AG04450 (cell line): ENCODE data around the gene TP53AIP1. TPM values are rescaled to one million over a fixed set of nuclear protein-coding genes. Genes with fewer than 3 reads are reported as not detected.

Source experiments
- CTCF ChIA-PET: fragments of 300-600, 350-600 bp; formaldehyde crosslinking; extraction: SDS; loops from one replicate; lab custom pipeline; 2022; ENCODE audit warnings: antibody characterized with exemption, inconsistent platforms; lab: Charles Lee
- POLR2A ChIA-PET: fragments of 350-600 bp; formaldehyde crosslinking; extraction: SDS; loops from one replicate; lab custom pipeline; 2021; ENCODE audit warnings: antibody characterized with exemption, inconsistent platforms; lab: Yijun Ruan, JAX
- DNase-seq: peaks from one replicate; pipeline ENCODE4 v3.0.0-alpha.2; 2011; ENCODE audit warnings: low read depth, low spot score
- H3K27ac ChIP-seq: one replicate; pipeline ENCODE4 v1.5.1; 2012; ENCODE audit warnings: low read depth, low read length, control low read depth
- H3K27me3 ChIP-seq: one replicate; pipeline ENCODE4 v1.6.0; 2012; ENCODE audit warnings: low read length; ENCODE audit not compliant: control insufficient read depth, insufficient read depth
- H3K4me3 ChIP-seq: 2 replicates; pipeline ENCODE4 v1.5.1; 2011; ENCODE audit warnings: mild to moderate bottlenecking, low read depth, low read length, control low read depth
- H3K9me3 ChIP-seq: 2 replicates; pipeline ENCODE4 v1.5.1; 2012; ENCODE audit warnings: low read length; ENCODE audit not compliant: control insufficient read depth, insufficient read depth
- polyA plus RNA-seq: library from polyadenylated mRNA; depleted of rRNA; stranded (reverse); fragments of >200 nt; gene quantifications from 2 replicates; pipeline ENCODE4 v1.2.3, GENCODE V29; 2011
- TF ChIP-seq, protein P1 (sequence below): IDR thresholded peaks from 2 replicates; pipeline ENCODE4 v1.5.1; 2011; ENCODE audit warnings: low read depth, low read length, control low read depth, inconsistent platforms

Gene TP53AIP1
- polyA plus RNA-seq, 1 experiment, result not detected

DNA sequence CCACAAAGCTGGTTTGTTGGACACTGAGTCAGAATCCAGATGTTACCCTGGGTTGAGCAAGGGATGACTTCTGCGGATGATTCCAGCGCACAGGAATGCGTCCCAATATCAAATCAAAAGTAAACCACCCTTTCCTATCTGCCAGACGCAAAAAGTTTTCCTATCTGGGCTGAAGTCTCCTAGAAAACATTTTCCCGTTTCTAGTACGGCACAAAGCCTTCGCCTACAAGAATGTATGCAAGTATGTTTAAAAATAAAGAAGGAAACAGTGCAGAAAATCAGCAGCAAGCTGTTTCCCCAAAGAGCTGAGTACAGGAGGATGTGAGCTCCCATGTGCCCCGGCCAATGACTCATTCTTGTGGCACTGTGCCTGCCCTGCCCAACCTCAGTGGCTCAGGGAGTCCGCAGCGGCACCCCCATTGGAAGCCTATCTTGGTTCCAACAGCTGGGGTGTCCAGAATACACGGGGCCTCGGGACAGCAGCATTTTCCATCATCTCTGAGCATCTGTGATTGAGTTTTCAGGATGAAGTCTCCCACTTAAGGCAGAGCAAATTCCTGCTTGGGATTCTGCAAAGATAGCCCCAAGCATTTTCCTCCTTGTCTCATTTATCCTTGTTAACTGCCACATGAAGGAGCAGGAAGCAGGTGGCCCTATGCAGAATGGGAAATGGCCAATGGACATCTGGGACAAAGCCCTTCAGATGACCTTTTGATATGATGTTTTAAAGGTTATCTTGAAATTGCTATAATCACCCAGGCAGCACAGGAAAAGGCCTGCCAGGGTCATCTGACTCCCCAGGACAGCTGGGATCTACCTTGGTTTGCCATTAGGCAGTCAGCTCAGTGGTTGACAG, 34.1 kb downstream of the TP53AIP1 start:
- POLR2A ChIA-PET, result no interaction called here
- Histone ChIP-seq H3K27ac (peak overlapping the region; percentile 31), H3K4me3 (no peak overlapping the region), H3K9me3 (peaks cover 8% of the 10 kb centered on the region; the same call in 1 of the 2 replicates), H3K27me3 (peaks cover 9% of the 10 kb centered on the region)
- TF ChIP-seq, protein P1, sequence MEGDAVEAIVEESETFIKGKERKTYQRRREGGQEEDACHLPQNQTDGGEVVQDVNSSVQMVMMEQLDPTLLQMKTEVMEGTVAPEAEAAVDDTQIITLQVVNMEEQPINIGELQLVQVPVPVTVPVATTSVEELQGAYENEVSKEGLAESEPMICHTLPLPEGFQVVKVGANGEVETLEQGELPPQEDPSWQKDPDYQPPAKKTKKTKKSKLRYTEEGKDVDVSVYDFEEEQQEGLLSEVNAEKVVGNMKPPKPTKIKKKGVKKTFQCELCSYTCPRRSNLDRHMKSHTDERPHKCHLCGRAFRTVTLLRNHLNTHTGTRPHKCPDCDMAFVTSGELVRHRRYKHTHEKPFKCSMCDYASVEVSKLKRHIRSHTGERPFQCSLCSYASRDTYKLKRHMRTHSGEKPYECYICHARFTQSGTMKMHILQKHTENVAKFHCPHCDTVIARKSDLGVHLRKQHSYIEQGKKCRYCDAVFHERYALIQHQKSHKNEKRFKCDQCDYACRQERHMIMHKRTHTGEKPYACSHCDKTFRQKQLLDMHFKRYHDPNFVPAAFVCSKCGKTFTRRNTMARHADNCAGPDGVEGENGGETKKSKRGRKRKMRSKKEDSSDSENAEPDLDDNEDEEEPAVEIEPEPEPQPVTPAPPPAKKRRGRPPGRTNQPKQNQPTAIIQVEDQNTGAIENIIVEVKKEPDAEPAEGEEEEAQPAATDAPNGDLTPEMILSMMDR, result no peak
- peak; percentile 26 for DNase-seq
- CTCF ChIA-PET, result interaction anchor here (0.6 to 3.7 kb wide), 5 partner anchors 13 to 48 kb away, joined by 3 to 36 read pairs (median 4); no protein-coding TSS in a partner anchor

DNA sequence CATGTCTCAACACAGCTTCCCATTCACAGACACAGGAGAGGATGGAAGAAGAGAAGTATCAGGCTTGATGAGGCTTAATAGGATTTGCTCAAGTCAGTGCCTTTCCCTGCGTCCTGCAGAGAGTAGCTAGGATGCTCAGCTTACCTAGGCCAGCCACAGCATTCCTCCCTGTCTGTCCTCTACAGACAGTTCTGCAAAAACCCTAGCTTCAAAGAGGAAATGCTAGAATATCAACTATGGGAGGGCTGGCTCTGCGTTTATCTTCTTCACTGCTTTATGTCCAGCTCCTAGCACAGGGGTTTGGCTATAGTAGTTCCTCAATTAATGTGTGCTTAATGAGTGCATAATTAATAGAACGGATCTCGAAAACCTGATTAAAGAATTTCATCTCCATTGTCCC, 35.1 kb downstream of the TP53AIP1 start:
- POLR2A ChIA-PET, result no interaction called here
- CTCF ChIA-PET, result interaction anchor here (0.5 to 4.3 kb wide), 7 partner anchors 15 to 337 kb away, joined by 3 to 36 read pairs (median 4); no protein-coding TSS in a partner anchor

DNA sequence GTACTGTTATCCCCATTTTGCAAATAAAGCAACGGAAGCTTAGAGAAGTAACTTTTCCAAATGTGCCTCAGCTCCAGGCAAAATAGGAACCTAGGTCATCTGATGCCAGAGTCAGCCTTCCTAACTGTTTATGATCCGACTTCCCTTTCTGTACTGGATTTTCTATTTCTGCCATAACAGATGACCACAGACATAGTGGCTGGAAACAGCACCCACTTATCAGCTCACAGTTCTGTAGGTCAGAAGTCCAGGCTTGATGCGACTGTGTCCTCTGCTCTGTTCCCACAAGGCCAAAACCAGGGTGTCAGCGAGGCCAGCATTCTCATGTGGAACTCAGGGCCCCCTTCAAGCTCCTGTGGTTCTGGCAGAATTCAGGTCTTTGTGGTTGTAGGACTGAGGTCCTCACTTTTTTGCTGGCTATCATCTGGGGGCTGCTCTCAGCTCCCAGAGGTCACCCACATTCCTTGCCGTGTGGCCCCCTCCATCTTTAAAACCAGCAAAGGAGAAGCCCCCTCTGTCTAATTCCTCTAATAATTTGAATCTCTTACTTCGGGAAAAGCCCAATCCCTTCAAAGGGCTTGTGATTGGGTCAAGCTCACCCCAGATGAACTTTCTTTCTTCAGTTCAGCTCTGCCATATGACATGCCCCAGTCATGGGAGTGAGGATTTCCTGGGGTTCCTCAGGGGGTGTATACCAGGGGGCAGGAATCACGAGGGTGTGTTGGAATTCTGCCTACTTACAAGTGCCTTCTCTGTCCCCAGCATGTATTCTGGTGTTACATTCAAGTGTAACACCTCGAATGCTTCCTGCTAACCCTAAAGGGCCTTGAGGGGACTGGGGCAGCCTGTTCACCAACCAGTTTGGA, 36.3 kb downstream of the TP53AIP1 start:
- peaks cover 3% of the 10 kb centered on the region; the same call in 1 of the 2 replicates for H3K9me3 ChIP-seq
- H3K4me3 ChIP-seq, result no peak overlapping the region; the same call in 1 of the 2 replicates
- TF ChIP-seq, protein P1, result no peak
- DNase-seq, result no peak
- H3K27me3 ChIP-seq, result peaks cover 5% of the 10 kb centered on the region
- ChIA-PET POLR2A (no interaction called here), CTCF (interaction anchor here (0.5 to 4.3 kb wide), 17 partner anchors 11 to 901 kb away, joined by 3 to 36 read pairs (median 4); partner anchors contain the start of genes KCNJ5 and TP53AIP1)
- H3K27ac ChIP-seq, result no peak overlapping the region

More for the DNA sequence above, 35.1 kb downstream of the TP53AIP1 start:
- peaks cover 2% of the 10 kb centered on the region for H3K27me3 ChIP-seq
- H3K9me3 ChIP-seq, result peaks cover 8% of the 10 kb centered on the region; the same call in 1 of the 2 replicates
- H3K4me3 ChIP-seq, result no peak overlapping the region
- DNase-seq, result no peak
- no peak overlapping the region for H3K27ac ChIP-seq
- TF ChIP-seq, protein P1, result no peak

DNA sequence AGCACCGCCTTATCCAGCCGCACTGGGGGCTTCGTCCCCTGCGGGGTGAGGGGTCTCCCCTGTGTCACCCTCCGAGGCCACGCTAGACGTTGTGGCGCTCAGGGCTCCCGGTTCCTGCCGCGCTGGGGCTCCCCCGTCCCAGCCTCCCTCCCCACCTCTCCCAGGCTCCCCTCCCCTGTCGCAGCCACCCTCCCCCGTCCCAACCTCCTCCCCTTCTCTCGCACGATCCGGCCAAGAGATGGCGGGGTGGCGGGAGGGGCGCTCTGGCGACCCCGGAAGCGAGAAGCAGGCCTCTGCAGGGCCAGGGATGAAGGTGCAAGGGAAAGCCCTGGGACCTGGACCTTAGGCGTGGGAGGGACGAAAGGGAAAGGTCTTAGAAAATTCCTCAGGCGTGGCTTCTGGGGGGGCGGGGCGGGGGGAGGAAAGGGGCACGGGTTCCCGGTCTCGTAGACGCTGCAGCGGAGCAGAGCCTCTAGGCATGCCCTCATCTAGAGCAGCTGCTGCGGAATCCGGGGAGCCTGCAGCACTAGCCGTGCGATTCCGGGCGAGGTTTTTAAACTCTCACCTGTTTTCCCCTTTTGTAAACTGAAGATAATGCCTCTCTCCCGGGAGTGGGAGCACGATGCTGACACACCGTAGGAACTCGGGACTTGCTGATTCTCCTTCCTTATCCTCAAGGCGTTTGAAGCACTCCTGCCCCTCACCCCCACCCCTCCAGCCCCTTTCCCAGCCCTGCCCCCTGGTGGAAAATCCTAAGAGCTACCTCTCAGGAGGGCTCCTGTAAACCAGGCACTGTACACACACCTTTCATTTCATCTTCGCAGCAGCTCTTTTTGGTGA, 37.1 kb downstream of the TP53AIP1 start:
- Histone ChIP-seq H3K4me3 (peak overlapping the region; percentile 60), H3K27me3 (peaks cover 6% of the 10 kb centered on the region), H3K9me3 (no peaks in the 10 kb centered on the region), H3K27ac (no peak overlapping the region)
- CTCF ChIA-PET, result interaction anchor here (0.5 to 4.3 kb wide), 23 partner anchors 8 to 900 kb away, joined by 3 to 36 read pairs (median 4); partner anchors contain the start of genes KCNJ5 and TP53AIP1
- TF ChIP-seq, protein P1, result peak; percentile 49
- POLR2A ChIA-PET, result no interaction called here
- DNase-seq, result no peak
